WTC11 (cell line): ENCODE measurements around the gene RBM10. TPM values are rescaled to one million over a fixed set of nuclear protein-coding genes. Genes with fewer than 3 reads are reported as not detected.

Experiments used
- ATAC-seq: fragments of 200-7000 bp; cut with Tn5 transposase; 2 replicates; pipeline ENCODE4 v1.10.0; 2021; ENCODE audit warnings: mild to moderate bottlenecking, moderate library complexity
- CTCF ChIA-PET: fragments of 300-600 bp; sonication (Branson Sonifier 250); formaldehyde crosslinking; loops from one replicate; lab custom pipeline; 2021; ENCODE audit warnings: antibody characterized with exemption; lab: Charles Lee
- POLR2A ChIA-PET: fragments of 350-600 bp; sonication (Branson Sonifier 250); formaldehyde crosslinking; loops from one replicate; lab custom pipeline; 2021; ENCODE audit warnings: antibody characterized with exemption; lab: Charles Lee
- DNase-seq: peaks from one replicate; pipeline ENCODE4 v3.0.0; 2021; ENCODE audit warnings: low spot score
- H3K27ac Mint-ChIP-seq: 2 replicates; pipeline ENCODE4 v1.8.0; 2021; ENCODE audit warnings: mixed read lengths
- H3K27me3 Mint-ChIP-seq: 2 replicates; pipeline ENCODE4 v1.8.0; 2021; ENCODE audit warnings: low read depth, mild to moderate bottlenecking, moderate library complexity, mixed read lengths
- H3K36me3 Mint-ChIP-seq: 2 replicates; pipeline ENCODE4 v1.8.0; 2021; ENCODE audit warnings: mixed read lengths
- H3K4me1 Mint-ChIP-seq: 2 replicates; pipeline ENCODE4 v1.8.0; 2022; ENCODE audit warnings: mixed read lengths
- H3K4me3 Mint-ChIP-seq: 2 replicates; pipeline ENCODE4 v1.8.0; 2021; ENCODE audit warnings: mild to moderate bottlenecking, moderate library complexity, mixed read lengths
- H3K9me3 Mint-ChIP-seq: 2 replicates; pipeline ENCODE4 v1.8.0; 2021; ENCODE audit warnings: mixed read lengths
- ATF1 ChIP-seq: sonication (generic); formaldehyde crosslinking; IDR thresholded peaks from 2 replicates; pipeline ENCODE4 v1.8.1; 2023; ENCODE audit warnings: mild to moderate bottlenecking, moderate library complexity, missing genetic modification reagents
- CBFB ChIP-seq: sonication (generic); formaldehyde crosslinking; IDR thresholded peaks from 2 replicates; pipeline ENCODE4 v1.8.1; 2022; ENCODE audit warnings: mild to moderate bottlenecking, low read depth, missing genetic modification reagents
- CREM ChIP-seq: sonication (generic); formaldehyde crosslinking; IDR thresholded peaks from 2 replicates; pipeline ENCODE4 v1.8.1; 2022; ENCODE audit warnings: mild to moderate bottlenecking, missing genetic modification reagents, moderate library complexity
- ELF4 ChIP-seq: sonication (generic); formaldehyde crosslinking; IDR thresholded peaks from 2 replicates; pipeline ENCODE4 v1.8.1; 2022; ENCODE audit warnings: low read depth, mild to moderate bottlenecking, moderate library complexity, missing genetic modification reagents
- ERG ChIP-seq: fragments of 250-450 bp; sonication (Bioruptor Pico); IDR thresholded peaks from 2 replicates; pipeline ENCODE4 v1.8.0; 2021; ENCODE audit warnings: mild to moderate bottlenecking
- GTF2I ChIP-seq: fragments of 250-450 bp; sonication (Bioruptor Pico); conservative IDR thresholded peaks from 2 replicates; pipeline ENCODE4 v1.4.0; 2021; ENCODE audit warnings: mild to moderate bottlenecking
- IRF2 ChIP-seq: sonication (generic); formaldehyde crosslinking; IDR thresholded peaks from 2 replicates; pipeline ENCODE4 v1.8.0; 2022; ENCODE audit warnings: low read depth, missing genetic modification reagents, borderline replicate concordance
- JUN ChIP-seq: sonication (generic); formaldehyde crosslinking; IDR thresholded peaks from 2 replicates; pipeline ENCODE4 v1.8.0; 2023; ENCODE audit warnings: mild to moderate bottlenecking, missing genetic modification reagents
- MYBL2 ChIP-seq: sonication (generic); formaldehyde crosslinking; IDR thresholded peaks from 2 replicates; pipeline ENCODE4 v1.8.1; 2023; ENCODE audit warnings: mild to moderate bottlenecking, moderate library complexity, missing genetic modification reagents
- RORB ChIP-seq: fragments of 250-450 bp; sonication (Bioruptor Pico); IDR thresholded peaks from 2 replicates; pipeline ENCODE4 v1.9.0; 2021; ENCODE audit warnings: mild to moderate bottlenecking
- SMAD3 ChIP-seq: sonication (generic); formaldehyde crosslinking; IDR thresholded peaks from 2 replicates; pipeline ENCODE4 v1.8.0; 2022; ENCODE audit warnings: missing genetic modification reagents, mild to moderate bottlenecking, borderline replicate concordance
- TEAD4 ChIP-seq: sonication (generic); formaldehyde crosslinking; IDR thresholded peaks from 2 replicates; pipeline ENCODE4 v1.8.0; 2022; ENCODE audit warnings: mild to moderate bottlenecking, missing genetic modification reagents
- USF2 ChIP-seq: sonication (generic); formaldehyde crosslinking; IDR thresholded peaks from 2 replicates; pipeline ENCODE4 v1.8.1; 2023; ENCODE audit warnings: mild to moderate bottlenecking, missing genetic modification reagents, moderate library complexity
- ZNF396 ChIP-seq: fragments of 250-450 bp; sonication (Bioruptor Pico); IDR thresholded peaks from 2 replicates; pipeline ENCODE4 v1.8.0; 2021; ENCODE audit warnings: mild to moderate bottlenecking, moderate library complexity, borderline replicate concordance
- ZNF416 ChIP-seq: fragments of 250-450 bp; sonication (Bioruptor Pico); IDR thresholded peaks from 2 replicates; pipeline ENCODE4 v1.9.0; 2021; ENCODE audit warnings: mild to moderate bottlenecking, inconsistent platforms
- ZNF671 ChIP-seq: fragments of 250-450 bp; sonication (Bioruptor Pico); IDR thresholded peaks from 2 replicates; pipeline ENCODE4 v1.8.0; 2021; ENCODE audit warnings: mild to moderate bottlenecking
- total RNA-seq: library from RNA; stranded (reverse); gene quantifications from 3 replicates; pipeline ENCODE4 v1.2.3, GENCODE V29; 2021
- TF ChIP-seq, protein P1 (sequence below): sonication (generic); formaldehyde crosslinking; IDR thresholded peaks from 2 replicates; pipeline ENCODE4 v1.8.0; 2023; ENCODE audit warnings: mild to moderate bottlenecking, missing genetic modification reagents
- TF ChIP-seq, protein P2 (sequence below): sonication (generic); formaldehyde crosslinking; IDR thresholded peaks from 2 replicates; pipeline ENCODE4 v1.8.1; 2022; ENCODE audit warnings: mild to moderate bottlenecking, missing genetic modification reagents, moderate library complexity, borderline replicate concordance
- TF ChIP-seq, protein P3 (sequence below): sonication (generic); formaldehyde crosslinking; IDR thresholded peaks from 2 replicates; pipeline ENCODE4 v1.8.1; 2022; ENCODE audit warnings: missing genetic modification reagents, borderline replicate concordance
- TF ChIP-seq, protein P4 (sequence below): sonication (generic); formaldehyde crosslinking; IDR thresholded peaks from 2 replicates; pipeline ENCODE4 v1.8.0; 2022; ENCODE audit warnings: mild to moderate bottlenecking, missing genetic modification reagents

RBM10 gene
- total RNA-seq, 1 experiment from 2014 or later = 66.1 TPM

DNA sequence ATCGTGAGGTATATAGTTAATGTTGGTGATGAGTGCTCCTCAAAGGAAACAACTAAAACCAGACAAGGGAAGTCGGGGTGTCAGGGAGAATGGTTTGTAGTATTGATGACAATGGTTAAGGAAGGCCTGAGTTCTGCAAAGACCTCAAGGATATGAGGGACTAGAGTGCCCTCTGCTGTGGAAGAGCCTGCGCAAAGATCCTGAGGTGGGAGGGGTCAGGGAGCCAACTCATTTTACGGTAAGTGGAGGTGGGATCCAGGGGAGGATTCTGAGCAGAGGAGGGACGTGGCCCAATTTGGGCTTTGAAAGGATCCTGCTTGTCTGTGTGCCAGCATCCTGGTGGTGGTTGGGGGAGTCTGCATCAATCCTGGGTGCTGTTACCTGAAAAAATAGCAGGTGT lies 59.9 kb downstream of the RBM10 start:
- H3K9me3 Mint-ChIP-seq = no peaks in the 10 kb centered on the region
- no peaks in the 10 kb centered on the region for H3K4me1 Mint-ChIP-seq
- H3K27ac Mint-ChIP-seq = peak overlapping the region; percentile 28; the same call in 1 of the 2 replicates
- DNase-seq (no peak), ATAC-seq (no peak; the same call in 1 of the 2 replicates)
- no peak for TF ChIP-seq IRF2
- TF ChIP-seq, protein P1, sequence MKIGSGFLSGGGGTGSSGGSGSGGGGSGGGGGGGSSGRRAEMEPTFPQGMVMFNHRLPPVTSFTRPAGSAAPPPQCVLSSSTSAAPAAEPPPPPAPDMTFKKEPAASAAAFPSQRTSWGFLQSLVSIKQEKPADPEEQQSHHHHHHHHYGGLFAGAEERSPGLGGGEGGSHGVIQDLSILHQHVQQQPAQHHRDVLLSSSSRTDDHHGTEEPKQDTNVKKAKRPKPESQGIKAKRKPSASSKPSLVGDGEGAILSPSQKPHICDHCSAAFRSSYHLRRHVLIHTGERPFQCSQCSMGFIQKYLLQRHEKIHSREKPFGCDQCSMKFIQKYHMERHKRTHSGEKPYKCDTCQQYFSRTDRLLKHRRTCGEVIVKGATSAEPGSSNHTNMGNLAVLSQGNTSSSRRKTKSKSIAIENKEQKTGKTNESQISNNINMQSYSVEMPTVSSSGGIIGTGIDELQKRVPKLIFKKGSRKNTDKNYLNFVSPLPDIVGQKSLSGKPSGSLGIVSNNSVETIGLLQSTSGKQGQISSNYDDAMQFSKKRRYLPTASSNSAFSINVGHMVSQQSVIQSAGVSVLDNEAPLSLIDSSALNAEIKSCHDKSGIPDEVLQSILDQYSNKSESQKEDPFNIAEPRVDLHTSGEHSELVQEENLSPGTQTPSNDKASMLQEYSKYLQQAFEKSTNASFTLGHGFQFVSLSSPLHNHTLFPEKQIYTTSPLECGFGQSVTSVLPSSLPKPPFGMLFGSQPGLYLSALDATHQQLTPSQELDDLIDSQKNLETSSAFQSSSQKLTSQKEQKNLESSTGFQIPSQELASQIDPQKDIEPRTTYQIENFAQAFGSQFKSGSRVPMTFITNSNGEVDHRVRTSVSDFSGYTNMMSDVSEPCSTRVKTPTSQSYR (CRISPR knock-in tag) = no peak
- TF ChIP-seq, protein P2, sequence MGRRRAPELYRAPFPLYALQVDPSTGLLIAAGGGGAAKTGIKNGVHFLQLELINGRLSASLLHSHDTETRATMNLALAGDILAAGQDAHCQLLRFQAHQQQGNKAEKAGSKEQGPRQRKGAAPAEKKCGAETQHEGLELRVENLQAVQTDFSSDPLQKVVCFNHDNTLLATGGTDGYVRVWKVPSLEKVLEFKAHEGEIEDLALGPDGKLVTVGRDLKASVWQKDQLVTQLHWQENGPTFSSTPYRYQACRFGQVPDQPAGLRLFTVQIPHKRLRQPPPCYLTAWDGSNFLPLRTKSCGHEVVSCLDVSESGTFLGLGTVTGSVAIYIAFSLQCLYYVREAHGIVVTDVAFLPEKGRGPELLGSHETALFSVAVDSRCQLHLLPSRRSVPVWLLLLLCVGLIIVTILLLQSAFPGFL (CRISPR knock-in tag) = no peak
- TF ChIP-seq ERG (CRISPR knock-in tag) = no peak
- TF ChIP-seq CBFB (CRISPR knock-in tag) = no peak
- TF ChIP-seq, protein P3, sequence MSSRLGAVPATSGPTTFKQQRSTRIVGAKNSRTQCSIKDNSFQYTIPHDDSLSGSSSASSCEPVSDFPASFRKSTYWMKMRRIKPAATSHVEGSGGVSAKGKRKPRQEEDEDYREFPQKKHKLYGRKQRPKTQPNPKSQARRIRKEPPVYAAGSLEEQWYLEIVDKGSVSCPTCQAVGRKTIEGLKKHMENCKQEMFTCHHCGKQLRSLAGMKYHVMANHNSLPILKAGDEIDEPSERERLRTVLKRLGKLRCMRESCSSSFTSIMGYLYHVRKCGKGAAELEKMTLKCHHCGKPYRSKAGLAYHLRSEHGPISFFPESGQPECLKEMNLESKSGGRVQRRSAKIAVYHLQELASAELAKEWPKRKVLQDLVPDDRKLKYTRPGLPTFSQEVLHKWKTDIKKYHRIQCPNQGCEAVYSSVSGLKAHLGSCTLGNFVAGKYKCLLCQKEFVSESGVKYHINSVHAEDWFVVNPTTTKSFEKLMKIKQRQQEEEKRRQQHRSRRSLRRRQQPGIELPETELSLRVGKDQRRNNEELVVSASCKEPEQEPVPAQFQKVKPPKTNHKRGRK = no peak
- no peak for TF ChIP-seq ZNF416 (CRISPR knock-in tag)
- TF ChIP-seq CREM (CRISPR knock-in tag) = no peak
- TF ChIP-seq JUN (CRISPR knock-in tag) = no peak
- TF ChIP-seq, protein P4, sequence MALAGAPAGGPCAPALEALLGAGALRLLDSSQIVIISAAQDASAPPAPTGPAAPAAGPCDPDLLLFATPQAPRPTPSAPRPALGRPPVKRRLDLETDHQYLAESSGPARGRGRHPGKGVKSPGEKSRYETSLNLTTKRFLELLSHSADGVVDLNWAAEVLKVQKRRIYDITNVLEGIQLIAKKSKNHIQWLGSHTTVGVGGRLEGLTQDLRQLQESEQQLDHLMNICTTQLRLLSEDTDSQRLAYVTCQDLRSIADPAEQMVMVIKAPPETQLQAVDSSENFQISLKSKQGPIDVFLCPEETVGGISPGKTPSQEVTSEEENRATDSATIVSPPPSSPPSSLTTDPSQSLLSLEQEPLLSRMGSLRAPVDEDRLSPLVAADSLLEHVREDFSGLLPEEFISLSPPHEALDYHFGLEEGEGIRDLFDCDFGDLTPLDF = no peak
- no peak for TF ChIP-seq RORB
- TF ChIP-seq ZNF396 (CRISPR knock-in tag) = no peak
- no peak for TF ChIP-seq ATF1 (CRISPR knock-in tag)
- no peak for TF ChIP-seq ELF4
- TF ChIP-seq GTF2I = no peak
- no peak for TF ChIP-seq USF2 (CRISPR knock-in tag)
- no peak for TF ChIP-seq ZNF671 (CRISPR knock-in tag)
- TF ChIP-seq MYBL2 (CRISPR knock-in tag) = no peak
- TF ChIP-seq TEAD4 = no peak
- no peak for TF ChIP-seq SMAD3 (CRISPR knock-in tag)
- peaks cover 80% of the 10 kb centered on the region for H3K36me3 Mint-ChIP-seq
- ChIA-PET POLR2A (no interaction called here), CTCF (interaction anchor here (0.6 kb wide), 1 partner anchor 111 kb away, joined by 3 read pairs; no protein-coding TSS in a partner anchor)
- no peaks in the 10 kb centered on the region for H3K27me3 Mint-ChIP-seq
- H3K4me3 Mint-ChIP-seq = no peak overlapping the region
